C4-2B (cell line): ENCODE results near the gene PSPN.

Experiments used
- CTCF ChIP-seq: fragments of 450-650 bp; conservative IDR thresholded peaks from 2 replicates; pipeline ENCODE4 v1.5.1; 2017; ENCODE audit warnings: mild to moderate bottlenecking
- ZFX ChIP-seq: fragments of 450-650 bp; IDR thresholded peaks from 2 replicates; pipeline ENCODE4 v1.6.1; 2017

- no peak for TF ChIP-seq CTCF
- no peak for TF ChIP-seq ZFX
Observed at GRCh38 chr19:6362027-6362350, 13.7 kb downstream of the PSPN start.
